ENCODE measurements around the gene RAB20.
"Not testable (repeated sequence)": the region's sequence is repeated elsewhere in the genome, so short reads cannot be mapped to it uniquely, and the experiment has no call there.

The RAB20 gene

GRCh38 chr13:110533771-110534670 lies 27.5 kb downstream of the RAB20 start:
- no peak for ATAC-seq
- TF ChIP-seq CSRNP3 (CRISPR knock-in tag; IDR thresholded peaks at IDR 0.05): no peak
- TF ChIP-seq PPARA (CRISPR knock-in tag; IDR thresholded peaks at IDR 0.05; ENCODE audit: borderline replicate concordance): no peak
- TF ChIP-seq TCF4 (CRISPR knock-in tag; IDR thresholded peaks at IDR 0.05; ENCODE audit: borderline replicate concordance): no peak
- TF ChIP-seq TOX (CRISPR knock-in tag; IDR thresholded peaks at IDR 0.05; ENCODE audit: borderline replicate concordance): no peak
- no peak for TF ChIP-seq ESRRG (CRISPR knock-in tag; IDR thresholded peaks at IDR 0.05)
- no peak for TF ChIP-seq ZNF70 (CRISPR knock-in tag; IDR thresholded peaks at IDR 0.05)
- no peak for TF ChIP-seq POU6F1 (CRISPR knock-in tag; IDR thresholded peaks at IDR 0.05; ENCODE audit: borderline replicate concordance, low read depth)
- TF ChIP-seq CSDC2 (CRISPR knock-in tag; IDR thresholded peaks at IDR 0.05): no peak
- no peak for TF ChIP-seq PATZ1 (CRISPR knock-in tag; IDR thresholded peaks at IDR 0.05; ENCODE audit: borderline replicate concordance)

- ATAC-seq: not testable (repeated sequence)
Measured at GRCh38 chr13:110532258-110532657, 29.3 kb downstream of the RAB20 start.

- ATAC-seq: no peak
- TF ChIP-seq BACH2 (CRISPR knock-in tag; IDR thresholded peaks at IDR 0.05; ENCODE audit: borderline replicate concordance) (no peak), GLIS3 (CRISPR knock-in tag; IDR thresholded peaks at IDR 0.05) (no peak), ZC3H10 (CRISPR knock-in tag; IDR thresholded peaks at IDR 0.05) (no peak), CREB5 (CRISPR knock-in tag; IDR thresholded peaks at IDR 0.05; ENCODE audit: low read depth) (no peak), ZFP3 (CRISPR knock-in tag; IDR thresholded peaks at IDR 0.05) (no peak), PATZ1 (CRISPR knock-in tag; IDR thresholded peaks at IDR 0.05; ENCODE audit: borderline replicate concordance) (no peak), TOX (CRISPR knock-in tag; IDR thresholded peaks at IDR 0.05; ENCODE audit: borderline replicate concordance) (no peak), TCF4 (CRISPR knock-in tag; IDR thresholded peaks at IDR 0.05; ENCODE audit: borderline replicate concordance) (no peak), CSRNP3 (CRISPR knock-in tag; IDR thresholded peaks at IDR 0.05) (no peak), ZNF70 (CRISPR knock-in tag; IDR thresholded peaks at IDR 0.05) (no peak), POU6F1 (CRISPR knock-in tag; IDR thresholded peaks at IDR 0.05; ENCODE audit: borderline replicate concordance, low read depth) (no peak), ZNF565 (CRISPR knock-in tag; conservative IDR thresholded peaks at IDR 0.05; ENCODE audit: low read depth) (no peak), ESRRG (CRISPR knock-in tag; IDR thresholded peaks at IDR 0.05) (no peak), OSR1 (CRISPR knock-in tag; IDR thresholded peaks at IDR 0.05) (no peak), SNAI2 (CRISPR knock-in tag; IDR thresholded peaks at IDR 0.05) (no peak)
Measured at GRCh38 chr13:110531671-110532083, 29.8 kb downstream of the RAB20 start.
